Naive thymus-derived CD4-positive, alpha-beta T cell (primary cell): ENCODE results near the gene RBM15. TPM values are rescaled to one million over a fixed set of nuclear protein-coding genes. Genes with fewer than 3 reads are reported as not detected.

Experiments
- ATAC-seq: fragments of 150-1000 bp; cut with Tn5 transposase; 2 replicates; pipeline ENCODE4 v1.10.0; 2021; ENCODE audit warnings: mild to moderate bottlenecking, moderate library complexity
- CTCF ChIA-PET: fragments of 350-600 bp; sonication (Branson Sonifier 250); formaldehyde crosslinking; loops from one replicate; lab custom pipeline; 2021; ENCODE audit warnings: antibody characterized with exemption; lab: Charles Lee
- POLR2A ChIA-PET: fragments of 350-600 bp; sonication (Branson Sonifier 250); formaldehyde crosslinking; loops from one replicate; lab custom pipeline; 2021; ENCODE audit warnings: antibody characterized with exemption, inconsistent platforms; lab: Charles Lee
- DNase-seq, 9 donors: peaks; one replicate each; pipeline versions ENCODE4 v3.0.0 to v3.0.0-alpha.2; 2020 to 2022; ENCODE audit warnings: mixed read lengths in 1 of 9
- H3K27ac ChIP-seq: one replicate; pipeline ENCODE4 v1.7.0; 2013; ENCODE audit warnings: mild to moderate bottlenecking, low read depth, low read length, moderate library complexity
- H3K27me3 ChIP-seq, 2 donors: one replicate each; pipeline ENCODE4 v1.7.0; 2013; ENCODE audit warnings: low read length in 2 of 2, mild to moderate bottlenecking in 2 of 2, moderate library complexity in 2 of 2; ENCODE audit not compliant: control insufficient read depth in 2 of 2, insufficient read depth in 2 of 2
- H3K36me3 ChIP-seq, 3 experiments: 1 replicate in 2 of 3; 2 replicates in 1 of 3; pipeline ENCODE4 v1.7.0; 2013; ENCODE audit warnings: low read length in 3 of 3, mild to moderate bottlenecking in 3 of 3, moderate library complexity in 1 of 3; ENCODE audit not compliant: insufficient read depth in 3 of 3, control insufficient read depth in 2 of 3
- H3K4me1 ChIP-seq, 2 donors: one replicate each; pipeline ENCODE4 v1.7.0; 2013; ENCODE audit warnings: low read length in 2 of 2, mild to moderate bottlenecking in 2 of 2, moderate library complexity in 1 of 2; ENCODE audit not compliant: control insufficient read depth in 2 of 2, insufficient read depth in 2 of 2
- H3K4me3 ChIP-seq: 2 replicates; pipeline ENCODE4 v1.7.0; 2013; ENCODE audit warnings: mild to moderate bottlenecking, low read length
- H3K9me3 ChIP-seq, 3 experiments: 1 replicate in 2 of 3; 2 replicates in 1 of 3; pipeline ENCODE4 v1.7.0; 2013; ENCODE audit warnings: low read length in 3 of 3; ENCODE audit not compliant: control insufficient read depth in 2 of 3
- H3K27ac Mint-ChIP-seq, 9 donors: one replicate each; pipeline ENCODE4 v1.8.0; 2020 to 2022; ENCODE audit warnings: mixed read lengths in 9 of 9, mild to moderate bottlenecking in 8 of 9, moderate library complexity in 5 of 9, inconsistent platforms in 2 of 9
- H3K27me3 Mint-ChIP-seq, 5 donors: one replicate each; pipeline ENCODE4 v1.8.0; 2021 to 2022; ENCODE audit warnings: mixed read lengths in 5 of 5, mild to moderate bottlenecking in 1 of 5
- H3K36me3 Mint-ChIP-seq, 5 donors: one replicate each; pipeline ENCODE4 v1.8.0; 2020 to 2022; ENCODE audit warnings: mixed read lengths in 5 of 5, mild to moderate bottlenecking in 3 of 5, inconsistent platforms in 1 of 5
- H3K4me1 Mint-ChIP-seq, 7 donors: one replicate each; pipeline ENCODE4 v1.8.0; 2020 to 2022; ENCODE audit warnings: mixed read lengths in 7 of 7, mild to moderate bottlenecking in 3 of 7, inconsistent platforms in 1 of 7
- H3K4me3 Mint-ChIP-seq, 10 donors: one replicate each; pipeline ENCODE4 v1.8.0; 2020 to 2022; ENCODE audit warnings: mild to moderate bottlenecking in 10 of 10, mixed read lengths in 10 of 10, moderate library complexity in 6 of 10, inconsistent platforms in 2 of 10
- H3K9me3 Mint-ChIP-seq, 11 donors: one replicate each; pipeline ENCODE4 v1.8.0; 2020 to 2022; ENCODE audit warnings: mixed read lengths in 11 of 11, mild to moderate bottlenecking in 4 of 11, inconsistent platforms in 1 of 11, moderate library complexity in 1 of 11
- intact Hi-C, 2 donors: fragments of 100-400 bp; cut with micrococcal nuclease; formaldehyde crosslinking; loops; one replicate each; pipeline ENCODE4 v1.15.1; 2023
- polyA plus RNA-seq, 2 donors: library from polyadenylated mRNA; unstranded; fragments of 300-500 nt; fragmentation: Illumina TruSeq; gene quantifications; one replicate each; pipeline ENCODE4 v1.2.3, GENCODE V29; 2021
- total RNA-seq, 6 experiments: library from RNA in 5 of 6; stranded (reverse) in 5 of 6; gene quantifications; 1 replicate in 5 of 6; 2 replicates in 1 of 6; pipeline ENCODE4 v1.2.3 and lab custom pipeline; 2021 to 2026

Gene RBM15
- total RNA-seq: 10 to 100 TPM; 36.4 to 58.6 (median 46.3) TPM
- 10 to 100 TPM in 1 of 2 donors, 1 to 10 TPM in 1; 7.1 to 15.5 TPM for polyA plus RNA-seq
- total RNA-seq (lab: John Stamatoyannopoulos, UW): 93.7 reads per million, percentile 83 among the genes with 10 or more reads in this experiment

- no peak within 1 kb of the TSS for H3K4me3 Mint-ChIP-seq
- peaks cover 40 to 41% of the 10 kb centered on the region in 2 donors for H3K4me1 ChIP-seq
- intact Hi-C loops: loop anchor here (1.0 to 10.0 kb wide), 24 partner anchors 68 to 1780 kb away; partner anchors contain the start of genes ATP5PB (in 2 of the 2), KCNC4 (in 2 of the 2), LAMTOR5 (in 2 of the 2) and STRIP1 (in 2 of the 2)
- H3K36me3 ChIP-seq: peaks cover 0 to 20% (median 1%) of the 10 kb centered on the region in 3 experiments
- peaks cover 37 to 64% (median 61%) of the 10 kb centered on the region in 7 donors for H3K4me1 Mint-ChIP-seq
- ATAC-seq (peak; percentile 84), DNase-seq (peak; percentile 77 to 100 (median 99))
- H3K9me3 Mint-ChIP-seq: no peaks in the 10 kb centered on the region
- H3K27ac ChIP-seq: peak within 1 kb of the TSS; percentile 96
- no peaks in the 10 kb centered on the region for H3K27me3 ChIP-seq
- peaks cover 0 to 2% (median 0%) of the 10 kb centered on the region in 5 donors for H3K27me3 Mint-ChIP-seq
- POLR2A ChIA-PET: interaction anchor here (0.7 to 5.8 kb wide), 18 partner anchors 8 to 1678 kb away, joined by 3 to 118 read pairs (median 6); partner anchors contain the start of genes AHCYL1, ATP5PB, HENMT1 and KCNC4
- H3K4me3 ChIP-seq: peak within 1 kb of the TSS; percentile 94
- H3K9me3 ChIP-seq: no peaks in the 10 kb centered on the region
- peaks cover 0 to 33% (median 18%) of the 10 kb centered on the region in 5 donors for H3K36me3 Mint-ChIP-seq
- CTCF ChIA-PET: interaction anchor here (0.6 to 3.8 kb wide), 11 partner anchors 10 to 153 kb away, joined by 3 to 36 read pairs (median 5); partner anchors contain the start of genes KCNC4 and LAMTOR5
- H3K27ac Mint-ChIP-seq: peak within 1 kb of the TSS in 1 of 9 donors; percentile 97
These were observed at the start of gene RBM15 for GRCh38 chr1:110338886-110339406. Gene RBM15, plus strand, starts transcription at chr1:110339377. Its CDS starts 29 bp downstream, at chr1:110339406.

- no peak for ATAC-seq
- Histone ChIP-seq H3K9me3 (no peaks in the 10 kb centered on the region), H3K36me3 (no peaks in the 10 kb centered on the region), H3K4me3 (no peak overlapping the region), H3K27ac (no peak overlapping the region), H3K4me1 (no peaks in the 10 kb centered on the region), H3K27me3 (no peaks in the 10 kb centered on the region)
- CTCF ChIA-PET: interaction anchor here (0.6 to 0.8 kb wide), 3 partner anchors 12 to 169 kb away, joined by 3 read pairs; no protein-coding TSS in a partner anchor
- peaks cover 0 to 9% (median 0%) of the 10 kb centered on the region in 5 donors for H3K27me3 Mint-ChIP-seq
- POLR2A ChIA-PET: interaction anchor here (0.7 kb wide), 1 partner anchor 10 kb away, joined by 3 read pairs; no protein-coding TSS in a partner anchor
- peaks cover 0 to 5% (median 0%) of the 10 kb centered on the region in 7 donors for H3K4me1 Mint-ChIP-seq
- H3K9me3 Mint-ChIP-seq: no peaks in the 10 kb centered on the region
- H3K27ac Mint-ChIP-seq: no peak overlapping the region
- DNase-seq: no peak
- intact Hi-C loops: no loop called here
- no peak overlapping the region for H3K4me3 Mint-ChIP-seq
- H3K36me3 Mint-ChIP-seq: peaks cover 0 to 9% (median 0%) of the 10 kb centered on the region in 5 donors
These were observed 47.7 kb upstream of the RBM15 start for GRCh38 chr1:110291241-110292030.

GRCh38 chr1:110292031-110292741, 47.0 kb upstream of the RBM15 start:
- Histone ChIP-seq H3K36me3 (no peaks in the 10 kb centered on the region), H3K9me3 (no peaks in the 10 kb centered on the region), H3K4me3 (no peak overlapping the region), H3K27me3 (no peaks in the 10 kb centered on the region), H3K4me1 (no peaks in the 10 kb centered on the region), H3K27ac (no peak overlapping the region)
- ChIA-PET POLR2A (no interaction called here), CTCF (interaction anchor here (0.5 kb wide), 1 partner anchor 55 kb away, joined by 3 read pairs; no protein-coding TSS in a partner anchor)
- H3K27me3 Mint-ChIP-seq: peaks cover 0 to 10% (median 0%) of the 10 kb centered on the region in 5 donors
- no peak overlapping the region for H3K4me3 Mint-ChIP-seq
- no peak overlapping the region for H3K27ac Mint-ChIP-seq
- no peaks in the 10 kb centered on the region for H3K9me3 Mint-ChIP-seq
- peak; percentile 44 for ATAC-seq
- DNase-seq: no peak
- intact Hi-C loops: no loop called here
- H3K4me1 Mint-ChIP-seq: peaks cover 0 to 5% (median 0%) of the 10 kb centered on the region in 7 donors
- peaks cover 0 to 10% (median 0%) of the 10 kb centered on the region in 5 donors for H3K36me3 Mint-ChIP-seq

GRCh38 chr1:110293601-110294104, 45.5 kb upstream of the RBM15 start:
- Mint-ChIP-seq H3K4me1 (peaks cover 0 to 5% (median 0%) of the 10 kb centered on the region in 7 donors), H3K4me3 (no peak overlapping the region), H3K9me3 (no peaks in the 10 kb centered on the region), H3K36me3 (peaks cover 0 to 12% (median 0%) of the 10 kb centered on the region in 5 donors), H3K27ac (no peak overlapping the region), H3K27me3 (peaks cover 0 to 13% (median 0%) of the 10 kb centered on the region in 5 donors)
- ChIA-PET CTCF (no interaction called here), POLR2A (no interaction called here)
- Histone ChIP-seq H3K9me3 (no peaks in the 10 kb centered on the region), H3K36me3 (no peaks in the 10 kb centered on the region), H3K27me3 (no peaks in the 10 kb centered on the region), H3K27ac (no peak overlapping the region), H3K4me3 (no peak overlapping the region), H3K4me1 (no peaks in the 10 kb centered on the region)
- intact Hi-C loops: no loop called here
- DNase-seq: no peak
- ATAC-seq: no peak

GRCh38 chr1:110294308-110294707, 44.9 kb upstream of the RBM15 start:
- ATAC-seq: no peak
- peaks cover 0 to 8% (median 0%) of the 10 kb centered on the region in 5 donors for H3K36me3 Mint-ChIP-seq

GRCh38 chr1:110298991-110299390, 40.2 kb upstream of the RBM15 start:
- no peaks in the 10 kb centered on the region for H3K27me3 ChIP-seq
- no peak overlapping the region for H3K27ac ChIP-seq
- H3K4me3 ChIP-seq: no peak overlapping the region
- Mint-ChIP-seq H3K9me3 (no peaks in the 10 kb centered on the region), H3K27ac (no peak overlapping the region), H3K4me1 (no peaks in the 10 kb centered on the region), H3K4me3 (no peak overlapping the region), H3K36me3 (peaks cover 0 to 3% (median 0%) of the 10 kb centered on the region in 5 donors), H3K27me3 (peaks cover 0 to 22% (median 5%) of the 10 kb centered on the region in 5 donors)
- H3K4me1 ChIP-seq: no peaks in the 10 kb centered on the region
- POLR2A ChIA-PET: no interaction called here
- CTCF ChIA-PET: no interaction called here
- no peak for DNase-seq
- ATAC-seq: no peak
- no peaks in the 10 kb centered on the region for H3K36me3 ChIP-seq
- intact Hi-C loops: no loop called here
- no peaks in the 10 kb centered on the region for H3K9me3 ChIP-seq

More at GRCh38 chr1:110294308-110294707, 44.9 kb upstream of the RBM15 start:
- H3K36me3 ChIP-seq: no peaks in the 10 kb centered on the region
- no peaks in the 10 kb centered on the region for H3K4me1 ChIP-seq
- no peak overlapping the region for H3K4me3 ChIP-seq
- Mint-ChIP-seq H3K27ac (no peak overlapping the region), H3K4me1 (peaks cover 0 to 5% (median 0%) of the 10 kb centered on the region in 7 donors), H3K4me3 (no peak overlapping the region), H3K9me3 (no peaks in the 10 kb centered on the region), H3K27me3 (peaks cover 0 to 17% (median 0%) of the 10 kb centered on the region in 5 donors)
- H3K27me3 ChIP-seq: no peaks in the 10 kb centered on the region
- ChIA-PET POLR2A (no interaction called here), CTCF (no interaction called here)
- no peak overlapping the region for H3K27ac ChIP-seq
- intact Hi-C loops: no loop called here
- no peak for DNase-seq
- H3K9me3 ChIP-seq: no peaks in the 10 kb centered on the region
